SK-N-SH (cell line): ENCODE measurements around the gene FFAR4. TPM values are rescaled to one million over a fixed set of nuclear protein-coding genes. Genes with fewer than 3 reads are reported as not detected.

Experiments
- CTCF ChIA-PET: fragments of 300-600, 350-600 bp; formaldehyde crosslinking; extraction: SDS; loops from one replicate; lab custom pipeline; 2021; lab: Yijun Ruan, JAX
- POLR2A ChIA-PET: fragments of 350-600 bp; sonication (Branson Sonifier 250); formaldehyde crosslinking; extraction: SDS; loops from one replicate; lab custom pipeline; 2020; ENCODE audit warnings: antibody characterized with exemption, inconsistent platforms; lab: Yijun Ruan, JAX
- DNase-seq: peaks from one replicate; pipeline ENCODE4 v3.0.0; 2012
- H2AFZ ChIP-seq: fragments of 200-600 bp; sonication (generic); 2 replicates; pipeline ENCODE4 v1.8.1; 2016; ENCODE audit warnings: antibody characterized with exemption, mild to moderate bottlenecking, low read depth
- H3F3A ChIP-seq: fragments of 200-600 bp; sonication (generic); replicated peaks from 2 replicates; pipeline ENCODE3; 2016; ENCODE audit warnings: antibody characterized with exemption, mild to moderate bottlenecking; ENCODE audit not compliant: insufficient read depth
- H3K27ac ChIP-seq, 2 experiments: fragments of 200-500 bp in 1 of 2; fragments of 200-600 bp in 1 of 2; sonication (Bioruptor generic) in 1 of 2; sonication (generic), shearing (Covaris generic) in 1 of 2; 2 replicates each; pipeline versions ENCODE4 v1.5.1 to v1.6.1; 2014 to 2016; ENCODE audit warnings: low read depth in 2 of 2, inconsistent platforms in 1 of 2, low read length in 1 of 2, mild to moderate bottlenecking in 1 of 2, mixed read lengths in 1 of 2
- H3K27me3 ChIP-seq: fragments of 200-600 bp; sonication (generic), shearing (Covaris generic); 2 replicates; pipeline ENCODE4 v1.6.1; 2016; ENCODE audit warnings: mixed run types; ENCODE audit not compliant: insufficient read depth
- H3K36me3 ChIP-seq, 2 experiments: fragments of 200-500 bp in 1 of 2; fragments of 200-600 bp in 1 of 2; sonication (Bioruptor generic) in 1 of 2; sonication (generic) in 1 of 2; replicated peaks in 1 of 2; 2 replicates each; pipeline versions ENCODE3 to v1.5.1; 2014 to 2016; ENCODE audit warnings: low read length in 1 of 2, mild to moderate bottlenecking in 1 of 2; ENCODE audit not compliant: insufficient read depth in 2 of 2, control insufficient read depth in 1 of 2
- H3K4me1 ChIP-seq, 2 experiments: fragments of 200-500 bp in 1 of 2; fragments of 200-600 bp in 1 of 2; sonication (Bioruptor generic) in 1 of 2; sonication (generic), shearing (Covaris generic) in 1 of 2; 2 replicates each; pipeline versions ENCODE4 v1.5.1 to v1.6.1; 2014 to 2016; ENCODE audit warnings: low read depth in 1 of 2, low read length in 1 of 2, mixed run types in 1 of 2; ENCODE audit not compliant: insufficient read depth in 2 of 2, control insufficient read depth in 1 of 2
- H3K4me2 ChIP-seq: fragments of 200-600 bp; sonication (generic), shearing (Covaris generic); 2 replicates; pipeline ENCODE4 v1.6.1; 2017; ENCODE audit warnings: mixed run types
- H3K4me3 ChIP-seq, 2 experiments: fragments of 200-500 bp in 1 of 2; fragments of 200-600 bp in 1 of 2; sonication (Bioruptor generic) in 1 of 2; sonication (generic), shearing (Covaris generic) in 1 of 2; 2 replicates each; pipeline versions ENCODE4 v1.5.1 to v1.8.1; 2014 to 2016; ENCODE audit warnings: low read depth in 2 of 2, inconsistent platforms in 1 of 2, low read length in 1 of 2, mild to moderate bottlenecking in 1 of 2, mixed read lengths in 1 of 2, moderate library complexity in 1 of 2
- H3K79me2 ChIP-seq: fragments of 200-600 bp; sonication (generic); 2 replicates; pipeline ENCODE4 v1.8.1; 2017; ENCODE audit warnings: mild to moderate bottlenecking; ENCODE audit not compliant: insufficient read depth
- H3K9ac ChIP-seq: fragments of 200-600 bp; sonication (generic); 2 replicates; pipeline ENCODE4 v1.6.1; 2017; ENCODE audit warnings: mixed run types
- H3K9me2 ChIP-seq: fragments of 200-600 bp; sonication (generic); 2 replicates; pipeline ENCODE4 v1.6.1; 2017; ENCODE audit warnings: mixed run types
- H3K9me3 ChIP-seq: fragments of 200-600 bp; sonication (generic); 2 replicates; pipeline ENCODE4 v1.6.1; 2017; ENCODE audit warnings: mixed run types, mild to moderate bottlenecking, moderate library complexity
- H4K20me1 ChIP-seq: fragments of 200-600 bp; sonication (generic); 2 replicates; pipeline ENCODE4 v1.6.1; 2017; ENCODE audit warnings: mild to moderate bottlenecking, mixed run types; ENCODE audit not compliant: insufficient read depth
- CHD2 ChIP-seq: fragments of 150-350 bp; IDR thresholded peaks from 2 replicates; pipeline ENCODE4 v1.6.1; 2018; ENCODE audit warnings: low read length; ENCODE audit not compliant: partially characterized antibody
- EZH2phosphoT487 ChIP-seq: fragments of 200-600 bp; sonication (generic); IDR thresholded peaks from 2 replicates; pipeline ENCODE4 v1.6.1; 2017; ENCODE audit warnings: low read depth, mixed run types, mild to moderate bottlenecking, antibody characterized with exemption, moderate library complexity, borderline replicate concordance
- MEF2A ChIP-seq: IDR thresholded peaks from 2 replicates; pipeline ENCODE4 v1.4.0; 2012; ENCODE audit warnings: low read depth, borderline replicate concordance
- NFIC ChIP-seq: IDR thresholded peaks from 2 replicates; pipeline ENCODE4 v1.4.0; 2012; ENCODE audit warnings: borderline replicate concordance
- RXRA ChIP-seq: IDR thresholded peaks from 2 replicates; pipeline ENCODE4 v1.4.0; 2012; ENCODE audit warnings: low read depth, mild to moderate bottlenecking, borderline replicate concordance
- SIN3A ChIP-seq: IDR thresholded peaks from 2 replicates; pipeline ENCODE4 v1.6.1; 2012; ENCODE audit warnings: low read depth, mild to moderate bottlenecking, low read length, moderate library complexity, borderline replicate concordance
- TAF1 ChIP-seq: IDR thresholded peaks from 2 replicates; pipeline ENCODE4 v1.6.1; 2012; ENCODE audit warnings: low read depth, mild to moderate bottlenecking, low read length, moderate library complexity, borderline replicate concordance
- USF1 ChIP-seq: IDR thresholded peaks from 2 replicates; pipeline ENCODE4 v1.4.0; 2012; ENCODE audit warnings: low read depth, borderline replicate concordance
- YY1 ChIP-seq: IDR thresholded peaks from 2 replicates; pipeline ENCODE4 v1.4.0; 2012; ENCODE audit warnings: low read depth, mild to moderate bottlenecking
- whole genome bisulfite sequencing: methylation state at CpG from one replicate; pipeline ENCODE4 v1.1.6; 2017; ENCODE audit warnings: low lambda C conversion rate; 5-methylcytosine and 5-hydroxymethylcytosine counted together
- polyA plus RNA-seq, 3 experiments: library from polyadenylated mRNA; depleted of rRNA; stranded (reverse); fragments of >200 nt; gene quantifications; 2 replicates each; pipeline ENCODE4 v1.2.3, GENCODE V29; 2012
- TF ChIP-seq, protein P1 (sequence below): fragments of 150-350 bp; IDR thresholded peaks from 2 replicates; pipeline ENCODE4 v1.6.1; 2017; ENCODE audit warnings: antibody characterized with exemption, low read length, low read depth, borderline replicate concordance
- TF ChIP-seq, protein P2 (sequence below): fragments of 150-350 bp; IDR thresholded peaks from 2 replicates; pipeline ENCODE4 v1.6.1; 2016; ENCODE audit warnings: mild to moderate bottlenecking, low read depth, low read length
- TF ChIP-seq, protein P3 (sequence below): IDR thresholded peaks from 2 replicates; pipeline ENCODE4 v1.6.1; 2012; ENCODE audit warnings: mild to moderate bottlenecking, low read depth, low read length, moderate library complexity

Gene FFAR4
- polyA plus RNA-seq, 1 of the 3 experiments (the other 2 are of a cell fraction), result not detected

DNA sequence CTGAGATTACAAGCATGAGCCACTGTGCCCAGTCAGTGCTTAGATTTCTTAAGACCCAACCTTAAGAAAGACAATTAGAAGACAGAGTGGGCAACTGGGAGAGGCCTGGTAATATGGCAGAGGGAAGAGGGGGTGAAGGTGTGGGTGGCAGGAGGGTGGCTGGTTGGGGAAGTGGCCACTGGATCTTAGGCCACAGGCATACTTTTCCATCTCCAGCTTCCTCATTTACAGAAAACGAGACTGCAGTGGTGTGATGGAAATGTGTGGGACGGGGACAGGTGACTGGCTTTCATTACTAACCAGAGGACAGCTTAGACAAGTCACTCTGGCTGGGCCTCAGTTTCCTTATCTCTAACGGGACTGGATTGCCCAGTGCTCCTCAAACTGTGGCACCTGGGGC is 1.0 kb upstream of the FFAR4 start (continued):
- TF ChIP-seq, protein P1, sequence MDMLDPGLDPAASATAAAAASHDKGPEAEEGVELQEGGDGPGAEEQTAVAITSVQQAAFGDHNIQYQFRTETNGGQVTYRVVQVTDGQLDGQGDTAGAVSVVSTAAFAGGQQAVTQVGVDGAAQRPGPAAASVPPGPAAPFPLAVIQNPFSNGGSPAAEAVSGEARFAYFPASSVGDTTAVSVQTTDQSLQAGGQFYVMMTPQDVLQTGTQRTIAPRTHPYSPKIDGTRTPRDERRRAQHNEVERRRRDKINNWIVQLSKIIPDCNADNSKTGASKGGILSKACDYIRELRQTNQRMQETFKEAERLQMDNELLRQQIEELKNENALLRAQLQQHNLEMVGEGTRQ, result no peak
- no peak for TF ChIP-seq YY1
- TF ChIP-seq, protein P2, sequence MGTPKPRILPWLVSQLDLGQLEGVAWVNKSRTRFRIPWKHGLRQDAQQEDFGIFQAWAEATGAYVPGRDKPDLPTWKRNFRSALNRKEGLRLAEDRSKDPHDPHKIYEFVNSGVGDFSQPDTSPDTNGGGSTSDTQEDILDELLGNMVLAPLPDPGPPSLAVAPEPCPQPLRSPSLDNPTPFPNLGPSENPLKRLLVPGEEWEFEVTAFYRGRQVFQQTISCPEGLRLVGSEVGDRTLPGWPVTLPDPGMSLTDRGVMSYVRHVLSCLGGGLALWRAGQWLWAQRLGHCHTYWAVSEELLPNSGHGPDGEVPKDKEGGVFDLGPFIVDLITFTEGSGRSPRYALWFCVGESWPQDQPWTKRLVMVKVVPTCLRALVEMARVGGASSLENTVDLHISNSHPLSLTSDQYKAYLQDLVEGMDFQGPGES, result no peak
- no peak for TF ChIP-seq TAF1
- no peak for TF ChIP-seq CHD2
- no peak for TF ChIP-seq USF1
- TF ChIP-seq MEF2A, result no peak
- no peak for TF ChIP-seq SIN3A
- TF ChIP-seq NFIC, result no peak
- TF ChIP-seq RXRA, result no peak

GRCh38 chr10:93567277-93568104 is 1.0 kb downstream of the FFAR4 start:
- peaks cover 46% of the 10 kb centered on the region; the same call in 1 of the 2 replicates for H3K27me3 ChIP-seq
- ChIA-PET POLR2A (no interaction called here), CTCF (interaction anchor here (1.1 to 4.8 kb wide), 4 partner anchors 9 to 113 kb away, joined by 3 to 33 read pairs (median 5); no protein-coding TSS in a partner anchor)

More at GRCh38 chr10:93567277-93568104, 1.0 kb downstream of the FFAR4 start:
- Histone ChIP-seq H2AFZ (no peak overlapping the region), H3K4me2 (no peak overlapping the region), H4K20me1 (no peaks in the 10 kb centered on the region), H3K9ac (no peak overlapping the region), H3K9me3 (no peaks in the 10 kb centered on the region), H3K4me3 (no peak overlapping the region), H3K9me2 (no peaks in the 10 kb centered on the region), H3K27ac (no peak overlapping the region), H3K4me1 (no peaks in the 10 kb centered on the region; a peak in 1 of 4 replicates), H3F3A (no peaks in the 10 kb centered on the region), H3K79me2 (no peaks in the 10 kb centered on the region), H3K36me3 (no peaks in the 10 kb centered on the region)
- DNase-seq, result no peak
- no peak for TF ChIP-seq EZH2phosphoT487
- TF ChIP-seq, protein P3, sequence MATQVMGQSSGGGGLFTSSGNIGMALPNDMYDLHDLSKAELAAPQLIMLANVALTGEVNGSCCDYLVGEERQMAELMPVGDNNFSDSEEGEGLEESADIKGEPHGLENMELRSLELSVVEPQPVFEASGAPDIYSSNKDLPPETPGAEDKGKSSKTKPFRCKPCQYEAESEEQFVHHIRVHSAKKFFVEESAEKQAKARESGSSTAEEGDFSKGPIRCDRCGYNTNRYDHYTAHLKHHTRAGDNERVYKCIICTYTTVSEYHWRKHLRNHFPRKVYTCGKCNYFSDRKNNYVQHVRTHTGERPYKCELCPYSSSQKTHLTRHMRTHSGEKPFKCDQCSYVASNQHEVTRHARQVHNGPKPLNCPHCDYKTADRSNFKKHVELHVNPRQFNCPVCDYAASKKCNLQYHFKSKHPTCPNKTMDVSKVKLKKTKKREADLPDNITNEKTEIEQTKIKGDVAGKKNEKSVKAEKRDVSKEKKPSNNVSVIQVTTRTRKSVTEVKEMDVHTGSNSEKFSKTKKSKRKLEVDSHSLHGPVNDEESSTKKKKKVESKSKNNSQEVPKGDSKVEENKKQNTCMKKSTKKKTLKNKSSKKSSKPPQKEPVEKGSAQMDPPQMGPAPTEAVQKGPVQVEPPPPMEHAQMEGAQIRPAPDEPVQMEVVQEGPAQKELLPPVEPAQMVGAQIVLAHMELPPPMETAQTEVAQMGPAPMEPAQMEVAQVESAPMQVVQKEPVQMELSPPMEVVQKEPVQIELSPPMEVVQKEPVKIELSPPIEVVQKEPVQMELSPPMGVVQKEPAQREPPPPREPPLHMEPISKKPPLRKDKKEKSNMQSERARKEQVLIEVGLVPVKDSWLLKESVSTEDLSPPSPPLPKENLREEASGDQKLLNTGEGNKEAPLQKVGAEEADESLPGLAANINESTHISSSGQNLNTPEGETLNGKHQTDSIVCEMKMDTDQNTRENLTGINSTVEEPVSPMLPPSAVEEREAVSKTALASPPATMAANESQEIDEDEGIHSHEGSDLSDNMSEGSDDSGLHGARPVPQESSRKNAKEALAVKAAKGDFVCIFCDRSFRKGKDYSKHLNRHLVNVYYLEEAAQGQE, result no peak
- WGBS, result 26% methylated on average over 23 of the region's 33 CpGs
